ENCODE results near the gene TNFAIP8L1.
A peak's percentile ranks its signal among the peaks of the same experiment; 100 is the strongest.
"Not testable (repeated sequence)": the region's sequence is repeated elsewhere in the genome, so short reads cannot be mapped to it uniquely, and the experiment has no call there.

The TNFAIP8L1 gene

DNA sequence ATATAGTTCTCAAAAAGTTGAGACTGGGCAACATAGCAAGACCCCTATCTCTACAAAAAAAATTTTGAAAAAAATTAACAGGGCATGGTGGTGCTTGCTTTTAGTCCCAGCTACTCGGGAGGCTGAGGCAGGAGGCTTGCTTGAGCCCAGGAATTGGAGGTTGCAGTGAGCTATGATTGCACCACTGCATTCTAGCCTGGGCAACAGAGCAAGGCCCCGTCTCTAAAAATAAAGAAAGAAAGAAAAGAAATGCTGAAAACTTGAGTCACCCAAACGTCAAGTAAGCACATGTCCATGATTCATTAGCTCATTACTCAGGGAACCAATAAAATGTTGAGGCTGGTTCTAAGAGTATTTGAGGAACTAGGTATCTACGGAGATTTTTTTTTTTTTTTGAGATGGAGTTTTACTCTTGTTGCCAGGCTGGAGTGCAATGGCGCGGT is 45.9 kb upstream of the TNFAIP8L1 start:
- in situ Hi-C loops (cut with HindIII; ENCODE audit: low pct_ligation_motif_present, low sequenced_read_pairs): no loop called here
- H3K27ac ChIP-seq: no peak overlapping the region
- TF ChIP-seq, protein P1, sequence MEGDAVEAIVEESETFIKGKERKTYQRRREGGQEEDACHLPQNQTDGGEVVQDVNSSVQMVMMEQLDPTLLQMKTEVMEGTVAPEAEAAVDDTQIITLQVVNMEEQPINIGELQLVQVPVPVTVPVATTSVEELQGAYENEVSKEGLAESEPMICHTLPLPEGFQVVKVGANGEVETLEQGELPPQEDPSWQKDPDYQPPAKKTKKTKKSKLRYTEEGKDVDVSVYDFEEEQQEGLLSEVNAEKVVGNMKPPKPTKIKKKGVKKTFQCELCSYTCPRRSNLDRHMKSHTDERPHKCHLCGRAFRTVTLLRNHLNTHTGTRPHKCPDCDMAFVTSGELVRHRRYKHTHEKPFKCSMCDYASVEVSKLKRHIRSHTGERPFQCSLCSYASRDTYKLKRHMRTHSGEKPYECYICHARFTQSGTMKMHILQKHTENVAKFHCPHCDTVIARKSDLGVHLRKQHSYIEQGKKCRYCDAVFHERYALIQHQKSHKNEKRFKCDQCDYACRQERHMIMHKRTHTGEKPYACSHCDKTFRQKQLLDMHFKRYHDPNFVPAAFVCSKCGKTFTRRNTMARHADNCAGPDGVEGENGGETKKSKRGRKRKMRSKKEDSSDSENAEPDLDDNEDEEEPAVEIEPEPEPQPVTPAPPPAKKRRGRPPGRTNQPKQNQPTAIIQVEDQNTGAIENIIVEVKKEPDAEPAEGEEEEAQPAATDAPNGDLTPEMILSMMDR (IDR thresholded peaks at IDR 0.05; ENCODE audit: low read depth, low read length, missing control alignments): no peak
- no peak overlapping the region for H3K4me3 ChIP-seq (ENCODE audit: low read depth, low read length)
- no peaks in the 10 kb centered on the region for H3K36me3 ChIP-seq (replicated peaks)
- DNase-seq: peak; percentile 16
- peaks cover 9% of the 10 kb centered on the region for H3K27me3 ChIP-seq (replicated peaks)

GRCh38 chr19:4594201-4594600 is 45.1 kb upstream of the TNFAIP8L1 start:
- DNase-seq: peak; percentile 6
- no peak overlapping the region for H3K4me3 ChIP-seq (ENCODE audit: low read depth, low read length)
- in situ Hi-C loops (cut with HindIII; ENCODE audit: low pct_ligation_motif_present, low sequenced_read_pairs): no loop called here
- peaks cover 9% of the 10 kb centered on the region for H3K27me3 ChIP-seq (replicated peaks)
- TF ChIP-seq, protein P1 (IDR thresholded peaks at IDR 0.05; ENCODE audit: low read depth, low read length, missing control alignments): no peak
- no peak overlapping the region for H3K27ac ChIP-seq
- H3K36me3 ChIP-seq (replicated peaks): no peaks in the 10 kb centered on the region

GRCh38 chr19:4595158-4595557 is 44.2 kb upstream of the TNFAIP8L1 start:
- H3K27me3 ChIP-seq (replicated peaks): peaks cover 11% of the 10 kb centered on the region
- DNase-seq; H3K27ac ChIP-seq; in situ Hi-C loops (cut with HindIII; ENCODE audit: low pct_ligation_motif_present, low sequenced_read_pairs); H3K4me3 ChIP-seq (ENCODE audit: low read depth, low read length); H3K36me3 ChIP-seq (replicated peaks): not testable (repeated sequence)

GRCh38 chr19:4596033-4596904 is 43.0 kb upstream of the TNFAIP8L1 start:
- no peak for DNase-seq
- in situ Hi-C loops (cut with HindIII; ENCODE audit: low pct_ligation_motif_present, low sequenced_read_pairs): no loop called here
- Histone ChIP-seq H3K36me3 (replicated peaks) (no peaks in the 10 kb centered on the region), H3K27me3 (replicated peaks) (peaks cover 10% of the 10 kb centered on the region), H3K27ac (no peak overlapping the region), H3K4me3 (ENCODE audit: low read depth, low read length) (no peak overlapping the region)
- TF ChIP-seq, protein P1 (IDR thresholded peaks at IDR 0.05; ENCODE audit: low read depth, low read length, missing control alignments): no peak

- Histone ChIP-seq H3K27ac (no peak overlapping the region), H3K4me3 (ENCODE audit: low read depth, low read length) (no peak overlapping the region), H3K27me3 (replicated peaks) (peaks cover 10% of the 10 kb centered on the region), H3K36me3 (replicated peaks) (no peaks in the 10 kb centered on the region)
- in situ Hi-C loops (cut with HindIII; ENCODE audit: low pct_ligation_motif_present, low sequenced_read_pairs): no loop called here
- DNase-seq: no peak
- TF ChIP-seq, protein P1 (IDR thresholded peaks at IDR 0.05; ENCODE audit: low read depth, low read length, missing control alignments): no peak
Observed at GRCh38 chr19:4597278-4597974, 41.9 kb upstream of the TNFAIP8L1 start.

DNA sequence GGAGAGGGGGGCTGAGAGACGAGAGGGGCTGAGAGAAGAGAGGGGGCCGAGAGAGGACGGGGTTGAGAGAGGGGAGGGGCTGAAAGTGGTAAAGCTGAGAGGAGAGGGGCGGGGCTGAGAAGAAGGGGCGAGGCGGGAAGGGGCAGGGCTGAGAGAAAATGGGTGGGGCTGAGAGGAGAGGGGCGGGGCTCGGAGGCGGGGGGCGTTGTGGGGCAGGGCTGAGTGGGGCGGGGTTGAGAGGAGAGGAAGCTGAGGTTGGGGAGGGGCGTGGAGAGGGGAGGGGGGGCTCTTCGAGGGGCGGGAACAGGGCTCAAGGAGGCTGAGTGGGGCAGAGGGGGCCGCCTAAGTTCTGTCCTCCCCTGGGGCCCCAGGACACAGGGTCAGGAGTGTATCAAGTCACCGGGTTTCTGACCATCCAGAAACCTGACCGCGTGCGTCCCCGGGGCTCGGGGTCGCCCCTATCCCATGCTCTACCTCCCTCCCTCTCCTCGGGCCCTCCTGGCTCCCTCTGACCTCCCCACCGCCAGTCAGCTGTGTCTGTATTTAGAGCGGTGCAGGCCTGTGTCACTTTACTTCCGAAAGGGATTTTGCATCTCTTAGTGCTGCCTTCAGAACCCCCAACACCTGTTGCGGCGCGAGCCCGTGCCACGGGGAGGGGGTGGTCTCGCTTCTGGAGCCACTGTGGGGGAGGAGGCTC is 41.2 kb upstream of the TNFAIP8L1 start:
- TF ChIP-seq, protein P1 (IDR thresholded peaks at IDR 0.05; ENCODE audit: low read depth, low read length, missing control alignments): no peak
- in situ Hi-C loops (cut with HindIII; ENCODE audit: low pct_ligation_motif_present, low sequenced_read_pairs): no loop called here
- Histone ChIP-seq H3K36me3 (replicated peaks) (no peaks in the 10 kb centered on the region), H3K4me3 (ENCODE audit: low read depth, low read length) (no peak overlapping the region), H3K27me3 (replicated peaks) (peaks cover 10% of the 10 kb centered on the region), H3K27ac (no peak overlapping the region)
- peak; percentile 19 for DNase-seq

Measured in brain microvascular endothelial cell (primary cell).